Measurements from ENCODE around the gene GREM2. TPM values are rescaled to one million over a fixed set of nuclear protein-coding genes. Genes with fewer than 3 reads are reported as not detected.

The GREM2 gene
- total RNA-seq, 1 donor from 2014 or later: not detected

- H3K27me3 Mint-ChIP-seq (ENCODE audit: unreplicated experiment): peaks cover 31% of the 10 kb centered on the region
- no peak overlapping the region for H3K4me3 Mint-ChIP-seq (ENCODE audit: unreplicated experiment)
- H3K27ac Mint-ChIP-seq (ENCODE audit: unreplicated experiment): no peak overlapping the region
- TF ChIP-seq, protein P1, sequence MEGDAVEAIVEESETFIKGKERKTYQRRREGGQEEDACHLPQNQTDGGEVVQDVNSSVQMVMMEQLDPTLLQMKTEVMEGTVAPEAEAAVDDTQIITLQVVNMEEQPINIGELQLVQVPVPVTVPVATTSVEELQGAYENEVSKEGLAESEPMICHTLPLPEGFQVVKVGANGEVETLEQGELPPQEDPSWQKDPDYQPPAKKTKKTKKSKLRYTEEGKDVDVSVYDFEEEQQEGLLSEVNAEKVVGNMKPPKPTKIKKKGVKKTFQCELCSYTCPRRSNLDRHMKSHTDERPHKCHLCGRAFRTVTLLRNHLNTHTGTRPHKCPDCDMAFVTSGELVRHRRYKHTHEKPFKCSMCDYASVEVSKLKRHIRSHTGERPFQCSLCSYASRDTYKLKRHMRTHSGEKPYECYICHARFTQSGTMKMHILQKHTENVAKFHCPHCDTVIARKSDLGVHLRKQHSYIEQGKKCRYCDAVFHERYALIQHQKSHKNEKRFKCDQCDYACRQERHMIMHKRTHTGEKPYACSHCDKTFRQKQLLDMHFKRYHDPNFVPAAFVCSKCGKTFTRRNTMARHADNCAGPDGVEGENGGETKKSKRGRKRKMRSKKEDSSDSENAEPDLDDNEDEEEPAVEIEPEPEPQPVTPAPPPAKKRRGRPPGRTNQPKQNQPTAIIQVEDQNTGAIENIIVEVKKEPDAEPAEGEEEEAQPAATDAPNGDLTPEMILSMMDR (IDR thresholded peaks at IDR 0.05): no peak
- DNase-seq (ENCODE audit: extremely low spot score, unreplicated experiment): no peak
- peaks cover 9% of the 10 kb centered on the region for H3K4me1 Mint-ChIP-seq (ENCODE audit: unreplicated experiment)
- no peaks in the 10 kb centered on the region for H3K9me3 Mint-ChIP-seq (ENCODE audit: unreplicated experiment)
- no peaks in the 10 kb centered on the region for H3K36me3 Mint-ChIP-seq (ENCODE audit: unreplicated experiment)
These were observed 58.6 kb downstream of the GREM2 start for GRCh38 chr1:240553351-240553750.

GRCh38 chr1:240539769-240540414 is 72.1 kb downstream of the GREM2 start:
- Mint-ChIP-seq H3K27ac (ENCODE audit: unreplicated experiment) (no peak overlapping the region), H3K4me3 (ENCODE audit: unreplicated experiment) (no peak overlapping the region)

DNA sequence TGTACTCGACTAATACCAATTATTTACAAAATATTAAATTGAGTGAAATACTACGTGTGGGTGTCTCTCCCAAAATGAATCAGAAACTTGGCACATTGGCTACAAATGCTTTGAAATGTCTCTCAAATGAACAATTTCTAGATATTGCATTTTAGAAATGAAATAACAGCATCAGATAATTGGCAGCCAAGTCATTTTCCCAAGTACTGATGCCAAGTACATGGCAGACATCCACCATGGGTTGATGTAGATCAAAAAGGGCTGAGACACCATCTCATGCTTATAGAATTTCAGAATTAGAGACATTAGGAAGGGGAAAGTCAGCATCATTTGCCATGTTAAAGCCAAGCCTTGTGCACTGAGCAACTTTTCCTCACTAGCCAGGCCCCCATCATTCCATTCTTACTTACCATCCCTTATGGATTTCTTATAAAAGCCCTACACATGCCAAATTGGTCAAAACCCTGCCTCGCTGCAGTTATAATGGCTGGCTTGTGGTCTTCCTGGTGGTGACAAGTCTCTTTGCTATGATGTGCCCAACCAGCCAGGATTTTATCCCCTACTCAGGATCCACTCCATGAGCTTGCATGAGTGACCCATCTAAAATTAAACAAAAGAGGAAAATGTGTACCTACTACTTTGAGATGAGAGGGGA is 73.1 kb downstream of the GREM2 start:
- TF ChIP-seq, protein P1 (IDR thresholded peaks at IDR 0.05): no peak
- H3K4me3 Mint-ChIP-seq (ENCODE audit: unreplicated experiment): no peak overlapping the region
- no peaks in the 10 kb centered on the region for H3K9me3 Mint-ChIP-seq (ENCODE audit: unreplicated experiment)
- peaks cover 58% of the 10 kb centered on the region for H3K27me3 Mint-ChIP-seq (ENCODE audit: unreplicated experiment)
- no peak overlapping the region for H3K27ac Mint-ChIP-seq (ENCODE audit: unreplicated experiment)
- DNase-seq (ENCODE audit: extremely low spot score, unreplicated experiment): no peak
- no peaks in the 10 kb centered on the region for H3K36me3 Mint-ChIP-seq (ENCODE audit: unreplicated experiment)
- no peaks in the 10 kb centered on the region for H3K4me1 Mint-ChIP-seq (ENCODE audit: unreplicated experiment)

More at GRCh38 chr1:240539769-240540414, 72.1 kb downstream of the GREM2 start:
- TF ChIP-seq, protein P1 (IDR thresholded peaks at IDR 0.05): no peak
- Mint-ChIP-seq H3K36me3 (ENCODE audit: unreplicated experiment) (no peaks in the 10 kb centered on the region), H3K4me1 (ENCODE audit: unreplicated experiment) (no peaks in the 10 kb centered on the region), H3K27me3 (ENCODE audit: unreplicated experiment) (peaks cover 51% of the 10 kb centered on the region), H3K9me3 (ENCODE audit: unreplicated experiment) (no peaks in the 10 kb centered on the region)
- DNase-seq (ENCODE audit: extremely low spot score, unreplicated experiment): no peak

GRCh38 chr1:240533154-240533780 is 78.7 kb downstream of the GREM2 start:
- Mint-ChIP-seq H3K27ac (ENCODE audit: unreplicated experiment) (no peak overlapping the region), H3K9me3 (ENCODE audit: unreplicated experiment) (no peaks in the 10 kb centered on the region), H3K36me3 (ENCODE audit: unreplicated experiment) (no peaks in the 10 kb centered on the region), H3K4me1 (ENCODE audit: unreplicated experiment) (no peaks in the 10 kb centered on the region), H3K4me3 (ENCODE audit: unreplicated experiment) (no peak overlapping the region), H3K27me3 (ENCODE audit: unreplicated experiment) (peaks cover 79% of the 10 kb centered on the region)
- DNase-seq (ENCODE audit: extremely low spot score, unreplicated experiment): no peak
- TF ChIP-seq, protein P1 (IDR thresholded peaks at IDR 0.05): no peak

GRCh38 chr1:240528591-240528990 is 83.4 kb downstream of the GREM2 start:
- no peak for DNase-seq (ENCODE audit: extremely low spot score, unreplicated experiment)
- Mint-ChIP-seq H3K4me1 (ENCODE audit: unreplicated experiment) (no peaks in the 10 kb centered on the region), H3K36me3 (ENCODE audit: unreplicated experiment) (no peaks in the 10 kb centered on the region), H3K9me3 (ENCODE audit: unreplicated experiment) (no peaks in the 10 kb centered on the region), H3K27me3 (ENCODE audit: unreplicated experiment) (peaks cover 70% of the 10 kb centered on the region), H3K27ac (ENCODE audit: unreplicated experiment) (no peak overlapping the region), H3K4me3 (ENCODE audit: unreplicated experiment) (no peak overlapping the region)
- TF ChIP-seq, protein P1 (IDR thresholded peaks at IDR 0.05): no peak
